ENCODE measurements around the gene INCA1. TPM values are rescaled to one million over a fixed set of nuclear protein-coding genes. Genes with fewer than 3 reads are reported as not detected.

INCA1 gene
- total and polyA plus RNA-seq, 2 of the 13 experiments (the other 11 are each of a cell fraction or from before 2014, with no cell fraction given) = 0.93 to 2.6 TPM

DNA sequence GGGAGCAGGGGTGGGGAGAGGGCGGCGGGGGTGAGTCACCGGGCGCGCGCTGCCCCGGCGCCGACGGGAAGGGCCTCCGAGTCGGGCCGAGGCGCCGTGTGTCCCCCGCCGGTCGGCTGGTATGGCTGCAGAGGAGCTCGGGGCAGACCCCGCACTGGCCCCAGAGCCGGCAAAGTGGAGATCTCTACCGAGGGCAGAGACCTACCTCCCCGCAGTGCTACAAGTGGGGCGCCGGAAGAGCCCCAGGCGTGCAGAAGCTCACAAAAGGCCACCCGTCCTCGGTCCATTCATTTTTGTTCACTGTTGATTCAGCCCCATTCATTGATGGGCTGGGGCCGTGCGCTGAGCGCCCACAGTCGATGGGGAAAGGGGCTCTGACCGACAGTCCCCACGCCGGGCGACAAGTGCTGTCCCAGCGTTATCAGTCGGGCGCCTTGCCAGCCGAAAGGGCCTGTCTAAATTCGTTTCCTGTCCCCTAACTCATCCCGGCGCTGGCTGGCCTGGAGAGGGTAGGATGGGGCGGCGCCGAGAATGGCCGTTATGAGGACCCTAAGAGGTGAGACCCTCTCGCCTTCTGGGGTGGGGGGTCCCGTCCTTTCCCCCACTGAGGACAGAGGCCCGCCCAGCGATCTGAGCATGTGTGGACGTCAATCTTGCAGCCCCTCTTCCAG lies 47.1 kb downstream of the INCA1 start (continued):
- TF ChIP-seq SP5 (CRISPR knock-in tag; IDR thresholded peaks at IDR 0.05; ENCODE audit: borderline replicate concordance, low read depth) (no peak), ZNF337 (CRISPR knock-in tag; IDR thresholded peaks at IDR 0.05; ENCODE audit: borderline replicate concordance, low read depth) (no peak), ZNF83 (CRISPR knock-in tag; IDR thresholded peaks at IDR 0.05; ENCODE audit: borderline replicate concordance) (no peak), THYN1 (CRISPR knock-in tag; IDR thresholded peaks at IDR 0.05; ENCODE audit: borderline replicate concordance, low read depth) (no peak), TSC22D2 (CRISPR knock-in tag; IDR thresholded peaks at IDR 0.05; ENCODE audit: borderline replicate concordance) (no peak), TCF7 (IDR thresholded peaks at IDR 0.05; ENCODE audit: low read depth) (no peak), PAWR (CRISPR knock-in tag; IDR thresholded peaks at IDR 0.05; ENCODE audit: borderline replicate concordance) (no peak), ZFP90 (CRISPR knock-in tag; IDR thresholded peaks at IDR 0.05; ENCODE audit: borderline replicate concordance) (no peak), ZC3H13 (CRISPR knock-in tag; IDR thresholded peaks at IDR 0.05) (no peak; the same call in 1 of the 2 replicates), TCF12 (IDR thresholded peaks at IDR 0.05) (no peak), TCF12 (CRISPR knock-in tag; IDR thresholded peaks at IDR 0.05) (0 out of 2 replicates have a peak, but pooled peaks have one; percentile 48), ZZZ3 (CRISPR knock-in tag; IDR thresholded peaks at IDR 0.05; ENCODE audit: borderline replicate concordance) (no peak), BRCA1 (CRISPR knock-in tag; IDR thresholded peaks at IDR 0.05) (no peak), ZNF260 (CRISPR knock-in tag; IDR thresholded peaks at IDR 0.05; ENCODE audit: borderline replicate concordance, low read depth) (no peak), ZNF746 (CRISPR knock-in tag; IDR thresholded peaks at IDR 0.05) (no peak; the same call in 1 of the 2 replicates), PHF20 (CRISPR knock-in tag; IDR thresholded peaks at IDR 0.05) (no peak), NFYB (CRISPR knock-in tag; IDR thresholded peaks at IDR 0.05) (no peak), RBAK (CRISPR knock-in tag; IDR thresholded peaks at IDR 0.05) (no peak), MEIS1 (CRISPR knock-in tag; IDR thresholded peaks at IDR 0.05; ENCODE audit: borderline replicate concordance) (0 out of 2 replicates have a peak, but pooled peaks have one; percentile 1), NBN (conservative IDR thresholded peaks at IDR 0.05) (no peak), KLF12 (CRISPR knock-in tag; IDR thresholded peaks at IDR 0.05; ENCODE audit: borderline replicate concordance) (no peak), JUND (CRISPR knock-in tag; IDR thresholded peaks at IDR 0.05) (no peak; the same call in 1 of the 2 replicates), ZNF672 (CRISPR knock-in tag; IDR thresholded peaks at IDR 0.05) (no peak), SOX6 (IDR thresholded peaks at IDR 0.05) (no peak), SOX6 (CRISPR knock-in tag; IDR thresholded peaks at IDR 0.05) (peak; percentile 54), NPAS2 (CRISPR knock-in tag; IDR thresholded peaks at IDR 0.05; ENCODE audit: borderline replicate concordance) (no peak), DNMT1 (CRISPR knock-in tag; IDR thresholded peaks at IDR 0.05) (no peak), FOXC1 (CRISPR knock-in tag; IDR thresholded peaks at IDR 0.05; ENCODE audit: borderline replicate concordance) (peak; percentile 43; the same call in 1 of the 2 replicates)
- TF ChIP-seq, protein P1, sequence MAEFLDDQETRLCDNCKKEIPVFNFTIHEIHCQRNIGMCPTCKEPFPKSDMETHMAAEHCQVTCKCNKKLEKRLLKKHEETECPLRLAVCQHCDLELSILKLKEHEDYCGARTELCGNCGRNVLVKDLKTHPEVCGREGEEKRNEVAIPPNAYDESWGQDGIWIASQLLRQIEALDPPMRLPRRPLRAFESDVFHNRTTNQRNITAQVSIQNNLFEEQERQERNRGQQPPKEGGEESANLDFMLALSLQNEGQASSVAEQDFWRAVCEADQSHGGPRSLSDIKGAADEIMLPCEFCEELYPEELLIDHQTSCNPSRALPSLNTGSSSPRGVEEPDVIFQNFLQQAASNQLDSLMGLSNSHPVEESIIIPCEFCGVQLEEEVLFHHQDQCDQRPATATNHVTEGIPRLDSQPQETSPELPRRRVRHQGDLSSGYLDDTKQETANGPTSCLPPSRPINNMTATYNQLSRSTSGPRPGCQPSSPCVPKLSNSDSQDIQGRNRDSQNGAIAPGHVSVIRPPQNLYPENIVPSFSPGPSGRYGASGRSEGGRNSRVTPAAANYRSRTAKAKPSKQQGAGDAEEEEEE (CRISPR knock-in tag; IDR thresholded peaks at IDR 0.05; ENCODE audit: borderline replicate concordance) = no peak
- TF ChIP-seq, protein P2, sequence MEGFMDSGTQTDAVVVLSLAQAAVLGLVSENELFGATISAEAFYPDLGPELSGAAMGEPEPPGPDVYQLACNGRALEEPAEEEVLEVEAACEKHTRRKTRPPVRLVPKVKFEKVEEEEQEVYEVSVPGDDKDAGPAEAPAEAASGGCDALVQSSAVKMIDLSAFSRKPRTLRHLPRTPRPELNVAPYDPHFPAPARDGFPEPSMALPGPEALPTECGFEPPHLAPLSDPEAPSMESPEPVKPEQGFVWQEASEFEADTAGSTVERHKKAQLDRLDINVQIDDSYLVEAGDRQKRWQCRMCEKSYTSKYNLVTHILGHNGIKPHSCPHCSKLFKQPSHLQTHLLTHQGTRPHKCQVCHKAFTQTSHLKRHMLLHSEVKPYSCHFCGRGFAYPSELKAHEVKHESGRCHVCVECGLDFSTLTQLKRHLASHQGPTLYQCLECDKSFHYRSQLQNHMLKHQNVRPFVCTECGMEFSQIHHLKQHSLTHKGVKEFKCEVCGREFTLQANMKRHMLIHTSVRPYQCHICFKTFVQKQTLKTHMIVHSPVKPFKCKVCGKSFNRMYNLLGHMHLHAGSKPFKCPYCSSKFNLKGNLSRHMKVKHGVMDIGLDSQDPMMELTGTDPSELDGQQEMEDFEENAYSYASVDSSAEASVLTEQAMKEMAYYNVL (CRISPR knock-in tag; IDR thresholded peaks at IDR 0.05; ENCODE audit: borderline replicate concordance) = no peak

All from HepG2 (cell line).